HEK293 (cell line): ENCODE results near the gene CNGB1.
A peak's percentile ranks its signal among the peaks of the same experiment; 100 is the strongest.

Experiments
- CTCF ChIA-PET: fragments of 350-600 bp; formaldehyde crosslinking; extraction: SDS; loops from one replicate; lab custom pipeline; 2021; ENCODE audit warnings: antibody characterized with exemption; lab: Yijun Ruan, JAX
- POLR2A ChIA-PET: fragments of 300-600 bp; formaldehyde crosslinking; extraction: SDS; loops from one replicate; lab custom pipeline; 2020; ENCODE audit warnings: antibody characterized with exemption, inconsistent platforms; lab: Yijun Ruan, JAX
- H3K27ac ChIP-seq: fragments of 200-500 bp; sonication (Bioruptor generic); 2 replicates; pipeline ENCODE4 v1.5.1; 2014; ENCODE audit warnings: low read depth, low read length, control low read depth, inconsistent platforms; ENCODE audit errors: extremely low read depth
- H3K36me3 ChIP-seq, 2 experiments: fragments of 200-500 bp in 1 of 2; sonication (Bioruptor generic) in 1 of 2; 1 replicate in 1 of 2; 2 replicates in 1 of 2; pipeline ENCODE4 v1.5.1; 2014 to 2017; ENCODE audit warnings: inconsistent platforms in 2 of 2, low read length in 2 of 2; ENCODE audit not compliant: control insufficient read depth in 2 of 2, insufficient read depth in 1 of 2
- H3K4me1 ChIP-seq: fragments of 200-500 bp; sonication (Bioruptor generic); 2 replicates; pipeline ENCODE4 v1.5.1; 2014; ENCODE audit warnings: mild to moderate bottlenecking, low read length, inconsistent platforms; ENCODE audit not compliant: control insufficient read depth, insufficient read depth
- H3K4me3 ChIP-seq: 2 replicates; pipeline ENCODE4 v1.5.1; 2011; ENCODE audit warnings: low read depth, mild to moderate bottlenecking, control low read depth, low read length, moderate library complexity
- H3K9me3 ChIP-seq: fragments of 200-500 bp; sonication (Bioruptor generic); 2 replicates; pipeline ENCODE4 v1.5.1; 2014; ENCODE audit warnings: low read depth, low read length, inconsistent platforms; ENCODE audit not compliant: control insufficient read depth, insufficient read depth
- GFI1B ChIP-seq: fragments of 450-650 bp; formaldehyde crosslinking; IDR thresholded peaks from 2 replicates; pipeline ENCODE4 v1.5.1; 2016; ENCODE audit warnings: missing biosample characterization, missing genetic modification characterization
- GLI4 ChIP-seq: fragments of 450-650 bp; formaldehyde crosslinking; IDR thresholded peaks from 2 replicates; pipeline ENCODE4 v1.5.1; 2016; ENCODE audit warnings: missing biosample characterization, missing genetic modification characterization
- HOXC10 ChIP-seq: sonication (generic); formaldehyde crosslinking; IDR thresholded peaks from 2 replicates; pipeline ENCODE4 v1.8.1; 2023; ENCODE audit warnings: mild to moderate bottlenecking, missing genetic modification reagents
- HOXD13 ChIP-seq: sonication (generic); formaldehyde crosslinking; IDR thresholded peaks from 2 replicates; pipeline ENCODE4 v1.8.0; 2022; ENCODE audit warnings: missing genetic modification reagents, borderline replicate concordance
- MZF1 ChIP-seq: fragments of 450-650 bp; formaldehyde crosslinking; IDR thresholded peaks from 2 replicates; pipeline ENCODE4 v1.5.1; 2017; ENCODE audit warnings: missing biosample characterization, missing genetic modification characterization, borderline replicate concordance
- PRDM1 ChIP-seq: fragments of 450-650 bp; formaldehyde crosslinking; IDR thresholded peaks from 2 replicates; pipeline ENCODE4; 2016; ENCODE audit warnings: missing biosample characterization, missing genetic modification characterization
- SETDB1 ChIP-seq: IDR thresholded peaks from one replicate; pipeline ENCODE4 v1.6.1; 2017; ENCODE audit warnings: mild to moderate bottlenecking, low read length, moderate library complexity, mixed read lengths; ENCODE audit not compliant: insufficient read length
- ZBTB48 ChIP-seq: fragments of 450-650 bp; formaldehyde crosslinking; IDR thresholded peaks from 2 replicates; pipeline ENCODE4 v1.5.1; 2016; ENCODE audit warnings: missing biosample characterization, missing genetic modification characterization
- ZIC2 ChIP-seq: fragments of 450-650 bp; formaldehyde crosslinking; IDR thresholded peaks from 2 replicates; pipeline ENCODE4 v1.5.1; 2016; ENCODE audit warnings: missing biosample characterization, missing genetic modification characterization
- ZNF114 ChIP-seq: fragments of 450-650 bp; formaldehyde crosslinking; IDR thresholded peaks from 2 replicates; pipeline ENCODE4 v1.5.0; 2017; ENCODE audit warnings: missing biosample characterization, missing genetic modification characterization
- ZNF146 ChIP-seq: fragments of 450-650 bp; formaldehyde crosslinking; IDR thresholded peaks from 2 replicates; pipeline ENCODE4 v1.5.1; 2016; ENCODE audit warnings: missing biosample characterization, missing genetic modification characterization
- ZNF202 ChIP-seq: fragments of 450-650 bp; formaldehyde crosslinking; IDR thresholded peaks from 2 replicates; pipeline ENCODE4 v1.5.1; 2016; ENCODE audit warnings: missing biosample characterization, missing genetic modification characterization, borderline replicate concordance
- ZNF24 ChIP-seq: fragments of 450-650 bp; formaldehyde crosslinking; IDR thresholded peaks from 2 replicates; pipeline ENCODE4 v1.5.1; 2016; ENCODE audit warnings: missing biosample characterization, missing genetic modification characterization
- ZNF501 ChIP-seq: fragments of 450-650 bp; formaldehyde crosslinking; IDR thresholded peaks from 2 replicates; pipeline ENCODE4 v1.5.1; 2016; ENCODE audit warnings: missing biosample characterization, missing genetic modification characterization
- ZNF521 ChIP-seq: fragments of 450-650 bp; formaldehyde crosslinking; IDR thresholded peaks from 2 replicates; pipeline ENCODE4 v1.5.1; 2017; ENCODE audit warnings: missing biosample characterization, mild to moderate bottlenecking, missing genetic modification characterization
- ZNF544 ChIP-seq: fragments of 450-650 bp; formaldehyde crosslinking; IDR thresholded peaks from 2 replicates; pipeline ENCODE4 v1.5.0; 2017; ENCODE audit warnings: missing biosample characterization, missing genetic modification characterization
- ZNF707 ChIP-seq: fragments of 450-650 bp; formaldehyde crosslinking; IDR thresholded peaks from 2 replicates; pipeline ENCODE4 v1.5.1; 2016; ENCODE audit warnings: missing biosample characterization, missing genetic modification characterization
- ZNF830 ChIP-seq: fragments of 450-650 bp; IDR thresholded peaks from 2 replicates; pipeline ENCODE4 v1.5.0; 2018; ENCODE audit warnings: missing biosample characterization, missing genetic modification characterization, low read depth, mild to moderate bottlenecking, moderate library complexity
- TF ChIP-seq, protein P1 (sequence below): fragments of 450-650 bp; formaldehyde crosslinking; IDR thresholded peaks from 2 replicates; pipeline ENCODE4 v1.5.1; 2016; ENCODE audit warnings: missing biosample characterization, missing genetic modification characterization
- TF ChIP-seq, protein P2 (sequence below): fragments of 450-650 bp; formaldehyde crosslinking; IDR thresholded peaks from 2 replicates; pipeline ENCODE4 v1.5.1; 2016; ENCODE audit warnings: missing biosample characterization, missing genetic modification characterization, low read depth
- TF ChIP-seq, protein P3 (sequence below): fragments of 450-650 bp; formaldehyde crosslinking; IDR thresholded peaks from 2 replicates; pipeline ENCODE4 v1.5.1; 2016; ENCODE audit warnings: missing biosample characterization, missing genetic modification characterization
- TF ChIP-seq, protein P4 (sequence below): fragments of 450-650 bp; formaldehyde crosslinking; IDR thresholded peaks from 2 replicates; pipeline ENCODE4 v1.5.1; 2016; ENCODE audit warnings: missing biosample characterization, missing genetic modification characterization
- TF ChIP-seq, protein P5 (sequence below): fragments of 450-650 bp; formaldehyde crosslinking; IDR thresholded peaks from 2 replicates; pipeline ENCODE4 v1.5.1; 2016; ENCODE audit warnings: missing biosample characterization, missing genetic modification characterization

CNGB1 gene

DNA sequence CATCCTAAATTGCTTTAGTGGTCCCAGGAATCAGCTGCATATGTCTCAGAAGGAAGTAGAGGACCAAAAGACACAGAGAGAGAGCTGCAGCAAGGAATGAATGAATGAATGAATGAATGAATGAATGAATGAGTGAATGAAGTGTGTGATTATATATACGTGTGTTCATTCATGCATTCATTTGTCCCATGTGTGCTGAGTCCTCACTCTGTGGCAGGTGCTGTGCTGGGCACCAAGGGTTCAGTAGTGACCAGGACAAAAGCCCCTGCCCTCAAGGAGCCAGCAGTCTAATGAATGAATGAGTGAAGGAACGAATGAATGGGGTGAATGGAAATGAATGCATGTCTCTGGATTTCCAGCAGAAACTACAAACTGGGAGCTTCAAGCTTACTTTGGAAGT lies 9.4 kb downstream of the CNGB1 start:
- CTCF ChIA-PET, result no interaction called here
- no peaks in the 10 kb centered on the region for H3K36me3 ChIP-seq
- TF ChIP-seq ZNF24 (tag by site-specific recombination) (peak; percentile 83), ZNF501 (tag by site-specific recombination) (no peak), ZNF146 (tag by site-specific recombination) (no peak), HOXC10 (CRISPR knock-in tag) (no peak), HOXD13 (no peak), ZNF202 (tag by site-specific recombination) (no peak), GLI4 (tag by site-specific recombination) (no peak)
- H3K9me3 ChIP-seq, result no peaks in the 10 kb centered on the region
- POLR2A ChIA-PET, result interaction anchor here (1.4 kb wide), 1 partner anchor 30 kb away, joined by 3 read pairs; no protein-coding TSS in a partner anchor
- H3K27ac ChIP-seq, result no peak overlapping the region
- no peak overlapping the region for H3K4me3 ChIP-seq
- H3K4me1 ChIP-seq, result no peaks in the 10 kb centered on the region

DNA sequence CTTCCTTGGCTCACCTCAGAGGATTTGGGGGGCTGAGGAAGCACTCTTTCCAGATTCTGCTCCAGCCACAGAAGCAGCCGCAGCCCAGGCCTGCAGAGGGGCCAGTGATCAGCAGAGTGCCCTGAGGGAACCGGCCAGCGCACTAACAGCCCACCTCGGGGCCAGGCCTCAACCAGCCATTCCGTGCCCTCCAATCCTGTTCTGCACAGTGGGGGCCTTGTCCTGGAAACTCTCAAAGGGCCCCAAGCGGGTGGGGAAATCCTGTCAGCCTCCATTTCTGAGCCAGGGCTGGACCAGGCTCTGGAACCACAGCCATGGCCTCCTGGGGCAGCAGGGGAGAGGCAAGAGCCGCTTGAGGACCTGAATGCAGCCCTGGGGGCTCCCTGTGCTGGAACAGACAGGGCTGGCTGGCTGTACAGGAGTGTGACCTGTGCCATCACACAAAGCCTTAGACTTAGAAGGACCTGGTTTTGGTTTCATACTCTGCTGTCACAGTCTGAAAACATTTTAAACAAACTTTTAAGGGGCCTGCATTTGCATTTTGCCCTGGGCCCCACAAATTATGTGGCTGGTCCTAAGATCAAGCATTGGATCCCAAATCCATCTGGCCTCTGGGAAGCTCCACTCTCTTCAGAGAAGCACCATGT lies 10.0 kb downstream of the CNGB1 start:
- CTCF ChIA-PET, result no interaction called here
- TF ChIP-seq, protein P1, sequence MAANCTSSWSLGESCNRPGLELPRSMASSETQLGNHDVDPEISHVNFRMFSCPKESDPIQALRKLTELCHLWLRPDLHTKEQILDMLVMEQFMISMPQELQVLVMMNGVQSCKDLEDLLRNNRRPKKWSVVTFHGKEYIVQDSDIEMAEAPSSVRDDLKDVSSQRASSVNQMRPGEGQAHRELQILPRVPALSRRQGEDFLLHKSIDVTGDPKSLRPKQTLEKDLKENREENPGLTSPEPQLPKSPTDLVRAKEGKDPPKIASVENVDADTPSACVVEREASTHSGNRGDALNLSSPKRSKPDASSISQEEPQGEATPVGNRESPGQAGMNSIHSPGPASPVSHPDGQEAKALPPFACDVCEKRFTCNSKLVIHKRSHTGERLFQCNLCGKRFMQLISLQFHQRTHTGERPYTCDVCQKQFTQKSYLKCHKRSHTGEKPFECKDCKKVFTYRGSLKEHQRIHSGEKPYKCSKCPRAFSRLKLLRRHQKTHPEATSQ, result no peak
- TF ChIP-seq ZNF114 (tag by site-specific recombination), result no peak
- TF ChIP-seq, protein P2, sequence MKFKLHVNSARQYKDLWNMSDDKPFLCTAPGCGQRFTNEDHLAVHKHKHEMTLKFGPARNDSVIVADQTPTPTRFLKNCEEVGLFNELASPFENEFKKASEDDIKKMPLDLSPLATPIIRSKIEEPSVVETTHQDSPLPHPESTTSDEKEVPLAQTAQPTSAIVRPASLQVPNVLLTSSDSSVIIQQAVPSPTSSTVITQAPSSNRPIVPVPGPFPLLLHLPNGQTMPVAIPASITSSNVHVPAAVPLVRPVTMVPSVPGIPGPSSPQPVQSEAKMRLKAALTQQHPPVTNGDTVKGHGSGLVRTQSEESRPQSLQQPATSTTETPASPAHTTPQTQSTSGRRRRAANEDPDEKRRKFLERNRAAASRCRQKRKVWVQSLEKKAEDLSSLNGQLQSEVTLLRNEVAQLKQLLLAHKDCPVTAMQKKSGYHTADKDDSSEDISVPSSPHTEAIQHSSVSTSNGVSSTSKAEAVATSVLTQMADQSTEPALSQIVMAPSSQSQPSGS (tag by site-specific recombination), result no peak
- no peak for TF ChIP-seq ZNF544 (tag by site-specific recombination)
- TF ChIP-seq ZNF830 (tag by site-specific recombination), result no peak
- no peak for TF ChIP-seq PRDM1 (tag by site-specific recombination)
- TF ChIP-seq, protein P3, sequence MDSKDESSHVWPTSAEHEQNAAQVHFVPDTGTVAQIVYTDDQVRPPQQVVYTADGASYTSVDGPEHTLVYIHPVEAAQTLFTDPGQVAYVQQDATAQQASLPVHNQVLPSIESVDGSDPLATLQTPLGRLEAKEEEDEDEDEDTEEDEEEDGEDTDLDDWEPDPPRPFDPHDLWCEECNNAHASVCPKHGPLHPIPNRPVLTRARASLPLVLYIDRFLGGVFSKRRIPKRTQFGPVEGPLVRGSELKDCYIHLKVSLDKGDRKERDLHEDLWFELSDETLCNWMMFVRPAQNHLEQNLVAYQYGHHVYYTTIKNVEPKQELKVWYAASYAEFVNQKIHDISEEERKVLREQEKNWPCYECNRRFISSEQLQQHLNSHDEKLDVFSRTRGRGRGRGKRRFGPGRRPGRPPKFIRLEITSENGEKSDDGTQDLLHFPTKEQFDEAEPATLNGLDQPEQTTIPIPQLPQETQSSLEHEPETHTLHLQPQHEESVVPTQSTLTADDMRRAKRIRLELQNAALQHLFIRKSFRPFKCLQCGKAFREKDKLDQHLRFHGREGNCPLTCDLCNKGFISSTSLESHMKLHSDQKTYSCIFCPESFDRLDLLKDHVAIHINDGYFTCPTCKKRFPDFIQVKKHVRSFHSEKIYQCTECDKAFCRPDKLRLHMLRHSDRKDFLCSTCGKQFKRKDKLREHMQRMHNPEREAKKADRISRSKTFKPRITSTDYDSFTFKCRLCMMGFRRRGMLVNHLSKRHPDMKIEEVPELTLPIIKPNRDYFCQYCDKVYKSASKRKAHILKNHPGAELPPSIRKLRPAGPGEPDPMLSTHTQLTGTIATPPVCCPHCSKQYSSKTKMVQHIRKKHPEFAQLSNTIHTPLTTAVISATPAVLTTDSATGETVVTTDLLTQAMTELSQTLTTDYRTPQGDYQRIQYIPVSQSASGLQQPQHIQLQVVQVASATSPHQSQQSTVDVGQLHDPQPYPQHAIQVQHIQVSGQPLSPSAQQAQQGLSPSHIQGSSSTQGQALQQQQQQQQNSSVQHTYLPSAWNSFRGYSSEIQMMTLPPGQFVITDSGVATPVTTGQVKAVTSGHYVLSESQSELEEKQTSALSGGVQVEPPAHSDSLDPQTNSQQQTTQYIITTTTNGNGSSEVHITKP (tag by site-specific recombination), result no peak
- TF ChIP-seq ZNF707 (tag by site-specific recombination), result no peak
- no peak for TF ChIP-seq ZIC2 (tag by site-specific recombination)
- no peak for TF ChIP-seq MZF1
- TF ChIP-seq ZBTB48, result no peak
- TF ChIP-seq SETDB1, result no peak
- TF ChIP-seq ZNF521, result no peak
- no peak for TF ChIP-seq GFI1B
- TF ChIP-seq, protein P4, sequence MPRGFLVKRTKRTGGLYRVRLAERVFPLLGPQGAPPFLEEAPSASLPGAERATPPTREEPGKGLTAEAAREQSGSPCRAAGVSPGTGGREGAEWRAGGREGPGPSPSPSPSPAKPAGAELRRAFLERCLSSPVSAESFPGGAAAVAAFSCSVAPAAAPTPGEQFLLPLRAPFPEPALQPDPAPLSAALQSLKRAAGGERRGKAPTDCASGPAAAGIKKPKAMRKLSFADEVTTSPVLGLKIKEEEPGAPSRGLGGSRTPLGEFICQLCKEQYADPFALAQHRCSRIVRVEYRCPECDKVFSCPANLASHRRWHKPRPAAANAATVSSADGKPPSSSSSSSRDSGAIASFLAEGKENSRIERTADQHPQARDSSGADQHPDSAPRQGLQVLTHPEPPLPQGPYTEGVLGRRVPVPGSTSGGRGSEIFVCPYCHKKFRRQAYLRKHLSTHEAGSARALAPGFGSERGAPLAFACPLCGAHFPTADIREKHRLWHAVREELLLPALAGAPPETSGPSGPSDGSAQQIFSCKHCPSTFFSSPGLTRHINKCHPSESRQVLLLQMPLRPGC (tag by site-specific recombination), result no peak
- TF ChIP-seq, protein P5, sequence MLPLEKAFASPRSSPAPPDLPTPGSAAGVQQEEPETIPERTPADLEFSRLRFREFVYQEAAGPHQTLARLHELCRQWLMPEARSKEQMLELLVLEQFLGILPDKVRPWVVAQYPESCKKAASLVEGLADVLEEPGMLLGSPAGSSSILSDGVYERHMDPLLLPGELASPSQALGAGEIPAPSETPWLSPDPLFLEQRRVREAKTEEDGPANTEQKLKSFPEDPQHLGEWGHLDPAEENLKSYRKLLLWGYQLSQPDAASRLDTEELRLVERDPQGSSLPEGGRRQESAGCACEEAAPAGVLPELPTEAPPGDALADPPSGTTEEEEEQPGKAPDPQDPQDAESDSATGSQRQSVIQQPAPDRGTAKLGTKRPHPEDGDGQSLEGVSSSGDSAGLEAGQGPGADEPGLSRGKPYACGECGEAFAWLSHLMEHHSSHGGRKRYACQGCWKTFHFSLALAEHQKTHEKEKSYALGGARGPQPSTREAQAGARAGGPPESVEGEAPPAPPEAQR (tag by site-specific recombination), result no peak
- TF ChIP-seq HOXC10 (CRISPR knock-in tag), result no peak
- TF ChIP-seq, all 188 proteins: peak for 0
- H3K27ac ChIP-seq, result no peak overlapping the region
- H3K9me3 ChIP-seq, result no peaks in the 10 kb centered on the region
- no peak overlapping the region for H3K4me3 ChIP-seq
- H3K4me1 ChIP-seq, result no peaks in the 10 kb centered on the region
- no peaks in the 10 kb centered on the region for H3K36me3 ChIP-seq
- POLR2A ChIA-PET, result no interaction called here
